OCI-LY7 (cell line): ENCODE results near the gene CD2BP2.
"Not testable (repeated sequence)": the region's sequence is repeated elsewhere in the genome, so short reads cannot be mapped to it uniquely, and the experiment has no call there.

Experiments used
- EZH2phosphoT487 ChIP-seq: fragments of 200-600 bp; sonication (generic); IDR thresholded peaks from 2 replicates; pipeline ENCODE4 v1.6.1; 2018; ENCODE audit warnings: low read depth, borderline replicate concordance, mild to moderate bottlenecking, mixed run types, antibody characterized with exemption, low read length, moderate library complexity, mixed read lengths
- TF ChIP-seq, protein P1 (sequence below): fragments of 200-600 bp; sonication (generic); conservative IDR thresholded peaks from 2 replicates; pipeline ENCODE4 v1.5.1; 2014; ENCODE audit warnings: mild to moderate bottlenecking, antibody characterized with exemption, low read length, moderate library complexity, mixed read lengths

DNA sequence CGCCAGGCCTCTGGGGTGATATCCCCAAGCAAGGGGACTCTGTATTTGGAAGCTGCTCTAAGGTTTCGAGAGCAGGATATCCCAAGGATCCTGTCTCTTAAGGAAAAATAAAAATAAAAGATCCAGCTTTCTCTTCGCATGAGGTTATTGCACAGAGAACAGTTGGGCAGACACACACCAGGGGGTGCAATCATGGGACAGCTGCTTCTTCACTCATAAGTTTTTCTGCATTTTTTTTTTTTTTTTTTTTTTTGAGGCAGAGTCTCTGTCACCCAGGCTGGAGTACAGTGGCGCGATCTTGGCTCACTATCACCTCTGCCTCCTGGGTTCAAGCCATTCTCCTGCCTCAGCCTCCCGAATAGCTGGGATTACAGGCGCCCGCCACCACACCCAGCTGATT lies 13.1 kb downstream of the CD2BP2 start:
- TF ChIP-seq, protein P1, sequence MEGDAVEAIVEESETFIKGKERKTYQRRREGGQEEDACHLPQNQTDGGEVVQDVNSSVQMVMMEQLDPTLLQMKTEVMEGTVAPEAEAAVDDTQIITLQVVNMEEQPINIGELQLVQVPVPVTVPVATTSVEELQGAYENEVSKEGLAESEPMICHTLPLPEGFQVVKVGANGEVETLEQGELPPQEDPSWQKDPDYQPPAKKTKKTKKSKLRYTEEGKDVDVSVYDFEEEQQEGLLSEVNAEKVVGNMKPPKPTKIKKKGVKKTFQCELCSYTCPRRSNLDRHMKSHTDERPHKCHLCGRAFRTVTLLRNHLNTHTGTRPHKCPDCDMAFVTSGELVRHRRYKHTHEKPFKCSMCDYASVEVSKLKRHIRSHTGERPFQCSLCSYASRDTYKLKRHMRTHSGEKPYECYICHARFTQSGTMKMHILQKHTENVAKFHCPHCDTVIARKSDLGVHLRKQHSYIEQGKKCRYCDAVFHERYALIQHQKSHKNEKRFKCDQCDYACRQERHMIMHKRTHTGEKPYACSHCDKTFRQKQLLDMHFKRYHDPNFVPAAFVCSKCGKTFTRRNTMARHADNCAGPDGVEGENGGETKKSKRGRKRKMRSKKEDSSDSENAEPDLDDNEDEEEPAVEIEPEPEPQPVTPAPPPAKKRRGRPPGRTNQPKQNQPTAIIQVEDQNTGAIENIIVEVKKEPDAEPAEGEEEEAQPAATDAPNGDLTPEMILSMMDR, result peak; percentile 68
- not testable (repeated sequence) for TF ChIP-seq EZH2phosphoT487
